Uterus (tissue), 4 donors: ENCODE measurements around the gene CHAMP1. TPM values are rescaled to one million over a fixed set of nuclear protein-coding genes. Genes with fewer than 3 reads are reported as not detected.

Experiments used
- DNase-seq, 2 donors: peaks; one replicate each; pipeline ENCODE4 v3.0.0-alpha.2; 2019 to 2020
- H3K27ac ChIP-seq, 2 donors: fragments of 200-600 bp; sonication (generic); 1 replicate in 1 of 2; 2 replicates in 1 of 2; pipeline ENCODE4 v1.5.1; 2016 to 2018
- H3K27me3 ChIP-seq, 2 donors: fragments of 200-600 bp; sonication (generic); one replicate each; pipeline ENCODE4 v1.5.1; 2018 to 2019; ENCODE audit warnings: control low read depth in 1 of 2
- H3K36me3 ChIP-seq, 2 donors: fragments of 200-600 bp; sonication (generic); one replicate each; pipeline ENCODE4 v1.5.1; 2019; ENCODE audit warnings: control low read depth in 1 of 2
- H3K4me1 ChIP-seq, 2 donors: fragments of 200-600 bp; sonication (generic); one replicate each; pipeline ENCODE4 v1.5.1; 2018 to 2019; ENCODE audit warnings: control low read depth in 1 of 2
- H3K4me3 ChIP-seq, 2 donors: fragments of 200-600 bp; sonication (generic); 1 replicate in 1 of 2; 2 replicates in 1 of 2; pipeline ENCODE4 v1.5.1; 2018 to 2019; ENCODE audit warnings: mild to moderate bottlenecking in 1 of 2
- H3K9me3 ChIP-seq, 2 donors: fragments of 200-600 bp; sonication (generic); one replicate each; pipeline ENCODE4 v1.5.1; 2019; ENCODE audit warnings: control low read depth in 1 of 2
- POLR2A ChIP-seq, 2 donors: fragments of 450-650 bp; IDR thresholded peaks; one replicate each; pipeline ENCODE4 v1.6.1; 2016; ENCODE audit warnings: antibody characterized with exemption in 2 of 2, mild to moderate bottlenecking in 1 of 2, moderate library complexity in 1 of 2
- intact Hi-C: fragments of 100-400 bp; cut with DNase I; formaldehyde crosslinking; loops from one replicate; pipeline ENCODE4 v1.15.1; 2023; ENCODE audit warnings: low total_unique reads
- total RNA-seq, 4 donors: library from RNA; depleted of rRNA in 3 of 4; stranded (reverse); fragments of >200 nt in 3 of 4; gene quantifications; one replicate each; pipeline versions ENCODE4 v1.1.0 to v1.2.4, GENCODE V29; 2014 to 2023
- TF ChIP-seq, protein P1 (sequence below), 4 experiments: fragments of 200-600 bp in 2 of 4; fragments of 450-650 bp in 2 of 4; sonication (generic) in 2 of 4; IDR thresholded peaks; one replicate each; pipeline ENCODE4 v1.5.1; 2016 to 2019; ENCODE audit warnings: antibody characterized with exemption in 4 of 4, mild to moderate bottlenecking in 2 of 4, moderate library complexity in 1 of 4
- donor health status: DM: yes; HTN: yes; CAD: no.

CHAMP1 gene
- total RNA-seq, 4 donors from 2014 or later, result 5.9 to 24.7 (median 15.2) TPM

DNA sequence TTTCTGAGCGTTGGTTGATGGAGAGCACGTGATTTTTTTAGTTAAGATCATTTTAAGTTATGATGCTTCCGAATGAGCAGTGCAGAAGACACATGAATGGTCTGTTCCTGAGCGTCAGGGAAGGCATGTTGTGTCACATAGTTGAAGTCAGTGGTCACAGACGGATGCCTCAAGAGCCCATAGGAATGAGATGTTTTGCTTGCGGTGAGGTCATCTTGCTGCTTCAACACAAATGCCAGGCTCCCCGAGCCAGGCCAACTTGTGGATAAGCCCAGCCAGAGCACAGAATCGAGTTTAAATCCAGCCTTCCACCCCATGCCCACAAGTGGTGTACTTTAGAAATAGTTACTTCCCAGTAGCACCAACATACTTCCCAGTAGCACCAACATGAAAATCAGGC, 27.5 kb upstream of the CHAMP1 start:
- intact Hi-C loops, result no loop called here
- no peaks in the 10 kb centered on the region for H3K36me3 ChIP-seq
- TF ChIP-seq, protein P1, sequence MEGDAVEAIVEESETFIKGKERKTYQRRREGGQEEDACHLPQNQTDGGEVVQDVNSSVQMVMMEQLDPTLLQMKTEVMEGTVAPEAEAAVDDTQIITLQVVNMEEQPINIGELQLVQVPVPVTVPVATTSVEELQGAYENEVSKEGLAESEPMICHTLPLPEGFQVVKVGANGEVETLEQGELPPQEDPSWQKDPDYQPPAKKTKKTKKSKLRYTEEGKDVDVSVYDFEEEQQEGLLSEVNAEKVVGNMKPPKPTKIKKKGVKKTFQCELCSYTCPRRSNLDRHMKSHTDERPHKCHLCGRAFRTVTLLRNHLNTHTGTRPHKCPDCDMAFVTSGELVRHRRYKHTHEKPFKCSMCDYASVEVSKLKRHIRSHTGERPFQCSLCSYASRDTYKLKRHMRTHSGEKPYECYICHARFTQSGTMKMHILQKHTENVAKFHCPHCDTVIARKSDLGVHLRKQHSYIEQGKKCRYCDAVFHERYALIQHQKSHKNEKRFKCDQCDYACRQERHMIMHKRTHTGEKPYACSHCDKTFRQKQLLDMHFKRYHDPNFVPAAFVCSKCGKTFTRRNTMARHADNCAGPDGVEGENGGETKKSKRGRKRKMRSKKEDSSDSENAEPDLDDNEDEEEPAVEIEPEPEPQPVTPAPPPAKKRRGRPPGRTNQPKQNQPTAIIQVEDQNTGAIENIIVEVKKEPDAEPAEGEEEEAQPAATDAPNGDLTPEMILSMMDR (IDR thresholded peaks at IDR 0.05), result no peak
- no peak for TF ChIP-seq POLR2A (IDR thresholded peaks at IDR 0.05)
- H3K4me3 ChIP-seq, result no peak overlapping the region
- H3K27ac ChIP-seq, result no peak overlapping the region
- DNase-seq, result no peak
- H3K9me3 ChIP-seq, result no peaks in the 10 kb centered on the region
- H3K27me3 ChIP-seq, result no peaks in the 10 kb centered on the region
- peaks cover 0 to 7% of the 10 kb centered on the region in 2 donors for H3K4me1 ChIP-seq

DNA sequence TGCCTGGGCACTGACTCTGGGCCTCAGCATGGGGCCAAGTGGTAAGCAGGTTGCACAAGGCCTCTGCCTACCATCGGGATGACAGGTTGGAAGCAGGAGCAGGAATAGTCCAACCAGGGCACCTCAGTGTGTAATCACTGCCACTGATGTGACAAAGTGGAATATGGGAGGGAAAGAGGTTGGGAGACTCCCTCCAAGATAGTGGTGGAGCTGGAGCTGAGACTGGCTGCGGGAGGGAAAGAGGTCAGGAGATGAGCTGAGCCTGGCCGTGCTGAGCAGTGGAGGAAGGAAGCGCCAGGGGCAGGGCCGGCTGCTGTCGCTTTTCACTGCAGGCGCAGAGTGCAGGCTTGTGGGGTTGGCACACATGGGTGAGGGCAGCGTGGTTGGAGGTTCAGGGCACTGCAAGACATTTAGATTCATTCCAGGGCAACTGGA, 26.1 kb upstream of the CHAMP1 start:
- DNase-seq, result no peak
- H3K4me1 ChIP-seq, result no peaks in the 10 kb centered on the region

DNA sequence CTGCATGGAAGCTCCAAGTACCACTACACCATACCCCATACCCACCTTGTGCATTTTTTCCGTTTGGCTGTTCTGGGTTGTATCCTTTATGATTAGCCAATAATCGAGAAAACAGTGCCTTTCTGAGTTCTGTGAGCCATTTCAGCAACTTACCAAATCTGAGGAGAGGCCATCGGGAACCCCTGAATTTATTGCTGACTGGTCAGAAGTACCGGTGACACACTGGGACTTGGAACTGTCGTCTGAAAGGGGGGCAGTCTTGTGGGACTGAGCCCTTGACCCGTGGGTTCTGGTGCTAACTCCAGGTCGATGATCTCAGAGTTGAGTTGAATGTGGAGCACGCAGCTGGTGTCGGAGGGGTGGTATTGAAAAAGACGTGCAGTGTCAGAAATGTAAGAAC, 17.9 kb upstream of the CHAMP1 start:
- H3K4me3 ChIP-seq, result no peak overlapping the region
- H3K27ac ChIP-seq, result no peak overlapping the region
- H3K36me3 ChIP-seq, result no peaks in the 10 kb centered on the region
- DNase-seq, result no peak
- no peaks in the 10 kb centered on the region for H3K4me1 ChIP-seq
- H3K27me3 ChIP-seq, result no peaks in the 10 kb centered on the region
- TF ChIP-seq, protein P1 (IDR thresholded peaks at IDR 0.05), result no peak
- TF ChIP-seq POLR2A (IDR thresholded peaks at IDR 0.05), result no peak
- H3K9me3 ChIP-seq, result no peaks in the 10 kb centered on the region
- intact Hi-C loops, result no loop called here

More for the DNA sequence above, 26.1 kb upstream of the CHAMP1 start:
- Histone ChIP-seq H3K27me3 (no peaks in the 10 kb centered on the region), H3K9me3 (no peaks in the 10 kb centered on the region), H3K36me3 (no peaks in the 10 kb centered on the region), H3K27ac (no peak overlapping the region), H3K4me3 (no peak overlapping the region)
- TF ChIP-seq POLR2A (IDR thresholded peaks at IDR 0.05), result no peak
- TF ChIP-seq, protein P1 (IDR thresholded peaks at IDR 0.05), result no peak
- intact Hi-C loops, result no loop called here

- Histone ChIP-seq H3K36me3 (no peaks in the 10 kb centered on the region), H3K9me3 (no peaks in the 10 kb centered on the region), H3K27ac (no peak overlapping the region), H3K27me3 (no peaks in the 10 kb centered on the region), H3K4me3 (no peak overlapping the region), H3K4me1 (no peaks in the 10 kb centered on the region)
- DNase-seq, result no peak
- TF ChIP-seq POLR2A (IDR thresholded peaks at IDR 0.05), result no peak
- TF ChIP-seq, protein P1 (IDR thresholded peaks at IDR 0.05), result no peak
- intact Hi-C loops, result no loop called here
These were observed 17.4 kb upstream of the CHAMP1 start for GRCh38 chr13:114296902-114297301.

GRCh38 chr13:114298866-114299265, 15.4 kb upstream of the CHAMP1 start:
- no peaks in the 10 kb centered on the region for H3K27me3 ChIP-seq
- no peaks in the 10 kb centered on the region for H3K9me3 ChIP-seq
- no peak for TF ChIP-seq POLR2A (IDR thresholded peaks at IDR 0.05)
- TF ChIP-seq, protein P1 (IDR thresholded peaks at IDR 0.05), result no peak
- no peak overlapping the region for H3K27ac ChIP-seq
- H3K4me1 ChIP-seq, result no peaks in the 10 kb centered on the region
- no peak overlapping the region for H3K4me3 ChIP-seq
- intact Hi-C loops, result no loop called here
- H3K36me3 ChIP-seq, result no peaks in the 10 kb centered on the region
- no peak for DNase-seq
